Measurements from ENCODE around the gene SLC6A16.
"Not testable (repeated sequence)": the region's sequence is repeated elsewhere in the genome, so short reads cannot be mapped to it uniquely, and the experiment has no call there.

Gene SLC6A16

GRCh38 chr19:49324801-49325576, at the start of gene SLC6A16:
Gene SLC6A16 (minus strand): TSS chr19:49325191. CDS start chr19:49311347, 13,844 bp downstream.
- DNase-seq (ENCODE audit: low read depth in 2 of 2), result no peak

GRCh38 chr19:49373174-49373573, 48.2 kb upstream of the SLC6A16 start:
- DNase-seq (ENCODE audit: low read depth in 2 of 2), result not testable (repeated sequence)

- no peak for DNase-seq (ENCODE audit: low read depth in 2 of 2)
Measured at GRCh38 chr19:49371184-49371583, 46.2 kb upstream of the SLC6A16 start.

GRCh38 chr19:49368711-49369358, 43.8 kb upstream of the SLC6A16 start:
- no peak for DNase-seq (ENCODE audit: low read depth in 2 of 2)

- DNase-seq (ENCODE audit: low read depth in 2 of 2), result no peak
Measured at GRCh38 chr19:49366110-49366509, 41.1 kb upstream of the SLC6A16 start.

- no peak for DNase-seq (ENCODE audit: low read depth in 2 of 2)
Measured at GRCh38 chr19:49364083-49364737, 39.2 kb upstream of the SLC6A16 start.

GRCh38 chr19:49363268-49364082, 38.5 kb upstream of the SLC6A16 start, which contains the start of gene DKKL1:
Gene DKKL1 (plus strand): TSS chr19:49363877. CDS start chr19:49363999, 122 bp downstream.
- peak; percentile 79 to 84 for DNase-seq (ENCODE audit: low read depth in 2 of 2)

- DNase-seq (ENCODE audit: low read depth in 2 of 2), result no peak
Measured at GRCh38 chr19:49362929-49363267, 37.9 kb upstream of the SLC6A16 start.

- DNase-seq (ENCODE audit: low read depth in 2 of 2), result no peak
Measured at GRCh38 chr19:49362048-49362928, 37.3 kb upstream of the SLC6A16 start, which contains the start of gene TEAD2. Gene TEAD2 (minus strand): TSS chr19:49362416. CDS start chr19:49360075, 2,341 bp downstream.

- DNase-seq (ENCODE audit: low read depth in 2 of 2), result no peak
Measured at GRCh38 chr19:49361438-49362047, 36.6 kb upstream of the SLC6A16 start.

GRCh38 chr19:49359851-49360820, 35.1 kb upstream of the SLC6A16 start:
- DNase-seq (ENCODE audit: low read depth in 2 of 2), result no peak

- DNase-seq (ENCODE audit: low read depth in 2 of 2), result no peak
Measured at GRCh38 chr19:49357186-49357585, 32.2 kb upstream of the SLC6A16 start.

- no peak for DNase-seq (ENCODE audit: low read depth in 2 of 2)
Measured at GRCh38 chr19:49356382-49356781, 31.4 kb upstream of the SLC6A16 start.

- no peak for DNase-seq (ENCODE audit: low read depth in 2 of 2)
Measured at GRCh38 chr19:49355909-49356353, 30.9 kb upstream of the SLC6A16 start.

- no peak for DNase-seq (ENCODE audit: low read depth in 2 of 2)
Measured at GRCh38 chr19:49349567-49349966, 24.6 kb upstream of the SLC6A16 start.

GRCh38 chr19:49348305-49349189, 23.6 kb upstream of the SLC6A16 start:
- DNase-seq (ENCODE audit: low read depth in 2 of 2), result no peak

GRCh38 chr19:49347835-49348234, 22.8 kb upstream of the SLC6A16 start:
- DNase-seq (ENCODE audit: low read depth in 2 of 2), result no peak

GRCh38 chr19:49347191-49347590, 22.2 kb upstream of the SLC6A16 start:
- no peak for DNase-seq (ENCODE audit: low read depth in 2 of 2)
